Fibroblast of lung (primary cell): Measurements from ENCODE around the gene SMPD3. TPM values are rescaled to one million over a fixed set of nuclear protein-coding genes. Genes with fewer than 3 reads are reported as not detected.

Experiments used
- DNase-seq, 2 donors: peaks; one replicate each; pipeline versions ENCODE4 v3.0.0 to v3.0.0-alpha.2; 2010; ENCODE audit warnings: low read depth in 2 of 2
- H2AFZ ChIP-seq: 2 replicates; pipeline ENCODE4 v1.5.1; 2012; ENCODE audit warnings: low read length, control low read depth, inconsistent platforms
- H3K27ac ChIP-seq: 2 replicates; pipeline ENCODE4 v1.5.1; 2011; ENCODE audit warnings: low read length, control low read depth; ENCODE audit not compliant: insufficient read depth
- H3K27me3 ChIP-seq: 2 replicates; pipeline ENCODE4 v1.5.1; 2011; ENCODE audit warnings: mild to moderate bottlenecking, low read length; ENCODE audit not compliant: control insufficient read depth, insufficient read depth
- H3K36me3 ChIP-seq: 2 replicates; pipeline ENCODE4 v1.5.1; 2011; ENCODE audit warnings: low read length; ENCODE audit not compliant: control insufficient read depth, insufficient read depth
- H3K4me1 ChIP-seq: 2 replicates; pipeline ENCODE4 v1.5.1; 2011; ENCODE audit warnings: low read length; ENCODE audit not compliant: control insufficient read depth, insufficient read depth; ENCODE audit errors: extremely low read depth
- H3K4me2 ChIP-seq: 2 replicates; pipeline ENCODE4 v1.5.1; 2011; ENCODE audit warnings: low read length, control low read depth; ENCODE audit not compliant: insufficient read depth; ENCODE audit errors: extremely low read depth
- H3K4me3 ChIP-seq, 4 experiments: fragments of 200-600 bp in 1 of 4; sonication (generic) in 1 of 4; replicated peaks in 1 of 4; 2 replicates each; pipeline ENCODE4 v1.5.1; 2011 to 2016; ENCODE audit warnings: low read length in 4 of 4, low read depth in 3 of 4, mild to moderate bottlenecking in 3 of 4, control low read depth in 2 of 4, inconsistent platforms in 1 of 4, mixed read lengths in 1 of 4; ENCODE audit not compliant: insufficient read depth in 1 of 4; ENCODE audit errors: control extremely low read depth in 1 of 4
- H3K79me2 ChIP-seq: 2 replicates; pipeline ENCODE4 v1.5.1; 2012; ENCODE audit warnings: mild to moderate bottlenecking, low read length, inconsistent platforms; ENCODE audit not compliant: control insufficient read depth, insufficient read depth
- H3K9ac ChIP-seq: 2 replicates; pipeline ENCODE4 v1.5.1; 2011; ENCODE audit warnings: mild to moderate bottlenecking, low read length, control low read depth; ENCODE audit not compliant: insufficient read depth
- H3K9me3 ChIP-seq: 2 replicates; pipeline ENCODE4 v1.5.1; 2012; ENCODE audit warnings: low read depth, low read length; ENCODE audit not compliant: control insufficient read depth, insufficient read depth
- H4K20me1 ChIP-seq: 2 replicates; pipeline ENCODE4 v1.5.1; 2011; ENCODE audit warnings: low read length; ENCODE audit not compliant: control insufficient read depth, insufficient read depth; ENCODE audit errors: extremely low read depth
- EZH2 ChIP-seq: IDR thresholded peaks from 2 replicates; pipeline ENCODE4 v1.5.1; 2012; ENCODE audit warnings: low read length, control low read depth, mild to moderate bottlenecking; ENCODE audit errors: missing control alignments
- polyA plus RNA-seq, 2 donors: library from polyadenylated mRNA; depleted of rRNA in 1 of 2; stranded (reverse) in 1 of 2; unstranded in 1 of 2; fragments of >200 nt; gene quantifications; 2 replicates each; pipeline ENCODE4 v1.2.1, GENCODE V29; 2011 to 2012; ENCODE audit warnings: missing spikeins in 1 of 2
- total RNA-seq: library from RNA; depleted of rRNA; stranded (reverse); fragments of >200 nt; gene quantifications from 2 replicates; pipeline ENCODE4 v1.2.1, GENCODE V29; 2014
- TF ChIP-seq, protein P1 (sequence below), 2 donors: IDR thresholded peaks in 1 of 2; conservative IDR thresholded peaks in 1 of 2; 1 replicate in 1 of 2; 2 replicates in 1 of 2; pipeline ENCODE4 v1.5.1; 2011 to 2012; ENCODE audit warnings: low read length in 2 of 2, control low read depth in 1 of 2, inconsistent platforms in 1 of 2, low read depth in 1 of 2, mild to moderate bottlenecking in 1 of 2

The SMPD3 gene
- total and polyA plus RNA-seq, 2 donors (not counting 1 experiment from before 2014, with no cell fraction given) = under 0.01 to 0.08 TPM

DNA sequence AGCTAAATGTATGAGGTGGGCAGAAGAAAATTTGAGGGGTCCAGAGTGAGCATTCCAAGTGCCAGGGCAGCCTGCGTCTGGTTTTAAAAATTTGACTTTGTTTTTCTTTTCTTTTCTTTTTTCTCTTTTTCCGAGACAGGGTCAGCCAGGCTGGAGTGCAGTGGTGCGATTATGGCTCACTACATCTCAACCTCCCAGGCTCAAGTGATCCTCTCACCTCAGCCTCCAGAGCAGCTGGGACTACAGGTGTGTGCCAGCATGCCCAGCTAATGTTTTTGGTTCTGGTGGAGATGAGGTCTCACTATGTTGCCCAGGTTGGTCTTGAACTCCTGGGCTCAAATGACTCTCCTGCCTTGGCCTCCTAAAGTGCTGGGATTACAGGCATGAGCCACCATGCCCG, 15.6 kb downstream of the SMPD3 start:
- H3K79me2 ChIP-seq = no peaks in the 10 kb centered on the region
- H3K4me3 ChIP-seq = no peak overlapping the region
- H3K27me3 ChIP-seq = peaks cover 7% of the 10 kb centered on the region
- no peak for DNase-seq
- no peaks in the 10 kb centered on the region for H3K4me1 ChIP-seq
- TF ChIP-seq, protein P1, sequence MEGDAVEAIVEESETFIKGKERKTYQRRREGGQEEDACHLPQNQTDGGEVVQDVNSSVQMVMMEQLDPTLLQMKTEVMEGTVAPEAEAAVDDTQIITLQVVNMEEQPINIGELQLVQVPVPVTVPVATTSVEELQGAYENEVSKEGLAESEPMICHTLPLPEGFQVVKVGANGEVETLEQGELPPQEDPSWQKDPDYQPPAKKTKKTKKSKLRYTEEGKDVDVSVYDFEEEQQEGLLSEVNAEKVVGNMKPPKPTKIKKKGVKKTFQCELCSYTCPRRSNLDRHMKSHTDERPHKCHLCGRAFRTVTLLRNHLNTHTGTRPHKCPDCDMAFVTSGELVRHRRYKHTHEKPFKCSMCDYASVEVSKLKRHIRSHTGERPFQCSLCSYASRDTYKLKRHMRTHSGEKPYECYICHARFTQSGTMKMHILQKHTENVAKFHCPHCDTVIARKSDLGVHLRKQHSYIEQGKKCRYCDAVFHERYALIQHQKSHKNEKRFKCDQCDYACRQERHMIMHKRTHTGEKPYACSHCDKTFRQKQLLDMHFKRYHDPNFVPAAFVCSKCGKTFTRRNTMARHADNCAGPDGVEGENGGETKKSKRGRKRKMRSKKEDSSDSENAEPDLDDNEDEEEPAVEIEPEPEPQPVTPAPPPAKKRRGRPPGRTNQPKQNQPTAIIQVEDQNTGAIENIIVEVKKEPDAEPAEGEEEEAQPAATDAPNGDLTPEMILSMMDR (conservative IDR thresholded peaks at IDR 0.05 in 1 of 2, IDR thresholded peaks at IDR 0.05 in 1 of 2; ENCODE audit: low read depth in 1 of 2, low read length in 2 of 2) = no peak
- TF ChIP-seq EZH2 = no peak
- H3K27ac ChIP-seq = no peak overlapping the region
- no peaks in the 10 kb centered on the region for H3K36me3 ChIP-seq
- H3K9me3 ChIP-seq = no peaks in the 10 kb centered on the region
- no peak overlapping the region for H2AFZ ChIP-seq
- no peaks in the 10 kb centered on the region for H4K20me1 ChIP-seq
- H3K9ac ChIP-seq = no peak overlapping the region
- no peak overlapping the region for H3K4me2 ChIP-seq

DNA sequence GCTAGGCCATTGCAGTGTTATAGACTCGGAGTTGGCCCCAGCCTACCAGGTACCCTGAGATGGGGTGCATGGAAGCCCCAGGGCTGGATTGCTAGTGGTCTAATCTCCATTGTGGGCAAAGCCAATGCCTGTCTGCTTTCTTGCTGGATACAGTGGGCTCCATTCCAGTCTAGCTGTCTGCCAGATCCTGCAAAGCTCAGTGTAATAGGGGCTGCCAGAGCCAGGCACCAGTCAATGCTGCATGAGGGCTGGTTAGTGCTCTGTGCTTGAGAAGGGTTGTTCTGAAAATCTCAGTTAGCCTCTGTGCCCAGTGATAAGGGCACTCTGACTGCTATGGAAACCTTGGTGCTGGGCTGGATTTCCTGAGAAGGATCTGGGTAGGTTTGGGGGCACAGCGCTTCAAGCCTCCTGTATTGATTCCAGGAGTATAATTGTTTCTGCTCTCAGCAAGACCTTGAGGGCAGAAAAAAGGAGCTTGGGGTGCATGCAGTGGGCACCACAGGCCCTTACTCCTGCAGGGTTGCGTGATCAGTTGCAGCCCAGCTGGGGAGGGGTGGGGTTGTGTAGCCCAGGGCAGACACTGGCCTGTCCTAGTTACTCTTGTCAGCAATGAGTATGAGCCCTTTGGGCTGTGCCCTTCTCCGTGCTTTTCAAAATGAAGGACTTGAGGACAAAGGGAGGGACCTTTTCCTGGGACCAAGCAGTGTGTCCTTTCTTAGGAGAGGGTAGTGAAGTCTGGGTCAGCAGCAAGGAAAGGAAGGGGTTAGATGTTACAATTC, 19.0 kb downstream of the SMPD3 start:
- H3K27me3 ChIP-seq = peaks cover 7% of the 10 kb centered on the region
- H2AFZ ChIP-seq = no peak overlapping the region
- no peak overlapping the region for H3K27ac ChIP-seq
- TF ChIP-seq EZH2 = no peak
- TF ChIP-seq, protein P1 (conservative IDR thresholded peaks at IDR 0.05 in 1 of 2, IDR thresholded peaks at IDR 0.05 in 1 of 2; ENCODE audit: low read depth in 1 of 2, low read length in 2 of 2) = no peak
- H3K36me3 ChIP-seq = no peaks in the 10 kb centered on the region
- no peaks in the 10 kb centered on the region for H4K20me1 ChIP-seq
- no peak overlapping the region for H3K9ac ChIP-seq
- no peak overlapping the region for H3K4me2 ChIP-seq
- H3K9me3 ChIP-seq = no peaks in the 10 kb centered on the region
- no peak overlapping the region for H3K4me3 ChIP-seq
- no peaks in the 10 kb centered on the region for H3K4me1 ChIP-seq
- DNase-seq = no peak
- no peaks in the 10 kb centered on the region for H3K79me2 ChIP-seq

DNA sequence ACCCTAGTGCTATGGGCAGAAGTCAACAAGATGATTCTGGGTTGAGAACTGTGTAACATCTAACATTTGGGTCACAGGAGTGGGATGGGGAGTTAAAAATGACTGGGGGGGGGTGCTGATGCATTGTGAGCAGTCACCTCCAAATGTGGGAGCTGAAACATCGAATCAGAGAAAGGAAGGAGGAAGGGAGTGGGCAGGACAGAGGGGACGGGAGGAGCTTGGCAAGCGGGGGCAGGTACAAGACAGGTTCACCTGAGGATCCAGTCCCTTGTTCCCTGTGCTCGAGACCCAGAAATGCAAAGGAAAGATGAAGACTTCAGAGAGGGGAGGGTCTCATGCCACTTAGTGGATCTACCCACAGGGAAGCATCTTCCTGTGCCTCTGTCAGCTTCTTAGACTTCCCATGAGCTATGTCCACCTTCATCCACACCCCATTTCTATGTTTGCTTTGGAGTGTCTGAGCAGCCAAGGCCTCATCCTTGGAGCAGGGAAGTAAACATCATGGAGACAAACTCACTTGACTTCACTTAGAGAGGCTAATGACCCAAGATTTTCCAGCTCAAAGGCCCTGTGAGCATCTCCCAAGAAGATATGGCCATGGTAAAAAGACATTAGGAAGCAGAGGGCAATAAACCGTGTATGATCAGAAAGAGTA, 20.5 kb downstream of the SMPD3 start:
- Histone ChIP-seq H3K36me3 (no peaks in the 10 kb centered on the region), H3K27me3 (peaks cover 7% of the 10 kb centered on the region), H3K4me1 (no peaks in the 10 kb centered on the region), H3K79me2 (no peaks in the 10 kb centered on the region), H3K4me3 (no peak overlapping the region), H3K4me2 (no peak overlapping the region), H3K9ac (no peak overlapping the region), H4K20me1 (no peaks in the 10 kb centered on the region), H3K9me3 (no peaks in the 10 kb centered on the region), H2AFZ (no peak overlapping the region), H3K27ac (no peak overlapping the region)
- TF ChIP-seq EZH2 = no peak
- TF ChIP-seq, protein P1 (conservative IDR thresholded peaks at IDR 0.05 in 1 of 2, IDR thresholded peaks at IDR 0.05 in 1 of 2; ENCODE audit: low read depth in 1 of 2, low read length in 2 of 2) = no peak
- no peak for DNase-seq
